ENCODE results near the gene DGLUCY.
"Not testable (repeated sequence)": the region's sequence is repeated elsewhere in the genome, so short reads cannot be mapped to it uniquely, and the experiment has no call there.

The DGLUCY gene

DNA sequence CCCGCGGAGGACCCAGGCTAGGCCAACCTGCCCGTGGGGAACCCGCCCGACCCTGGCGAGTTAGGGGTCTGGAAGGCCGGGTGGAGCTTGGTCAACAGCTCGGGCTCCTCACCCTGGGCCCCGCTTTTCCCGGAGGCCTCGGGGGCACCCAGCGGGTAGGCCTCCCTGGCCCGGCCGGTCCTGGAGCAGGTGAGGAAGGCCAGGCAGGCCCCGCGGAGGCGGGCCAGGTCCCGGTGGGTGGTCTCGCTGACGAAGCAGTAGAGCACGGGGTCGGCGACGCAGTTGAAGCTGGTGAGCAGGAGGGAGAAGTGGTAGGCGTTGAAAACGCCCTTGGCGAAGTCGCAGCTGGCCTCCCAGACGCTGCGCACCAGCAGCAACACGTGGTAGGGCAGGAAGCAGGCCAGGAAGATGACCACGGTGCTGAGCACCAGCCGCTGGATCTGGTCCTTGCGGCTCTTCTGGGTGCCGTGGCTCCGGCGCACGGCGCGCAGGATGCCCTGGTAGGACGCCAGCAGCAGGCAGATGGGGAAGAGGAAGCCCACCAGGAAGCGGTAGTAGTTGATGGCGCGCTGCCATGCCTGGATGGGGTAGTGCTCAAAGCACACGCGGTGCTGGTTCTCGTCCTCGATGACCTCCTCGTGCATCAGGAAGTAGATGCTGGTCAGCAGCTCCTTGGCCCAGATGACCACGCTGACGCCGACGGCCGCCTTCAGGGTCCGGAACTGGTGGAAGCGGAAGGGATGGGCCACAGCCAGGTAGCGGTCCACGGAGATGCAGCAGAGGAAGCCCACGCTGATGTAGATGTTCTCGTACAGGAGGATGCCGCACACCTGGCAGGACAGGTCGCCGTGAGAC lies 120.3 kb downstream of the DGLUCY start:
- no peak for DNase-seq (ENCODE audit: low read depth)

DNA sequence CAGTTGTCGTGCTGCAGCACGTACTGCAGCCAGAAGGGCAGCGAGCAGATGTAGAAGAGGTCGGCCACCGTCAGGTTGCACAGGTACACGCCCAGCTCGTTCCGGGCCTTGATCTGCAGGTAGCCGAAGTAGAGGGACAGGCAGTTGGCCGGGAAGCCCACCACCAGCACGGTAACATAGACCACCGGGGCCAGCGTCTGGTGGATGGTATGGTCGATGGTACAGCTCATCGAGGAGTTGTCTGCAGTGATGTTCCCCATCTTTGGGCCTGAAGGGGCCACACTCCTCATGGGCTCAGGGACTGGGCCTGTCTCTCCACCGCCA lies 120.9 kb downstream of the DGLUCY start:
- DNase-seq (ENCODE audit: low read depth), result no peak

DNA sequence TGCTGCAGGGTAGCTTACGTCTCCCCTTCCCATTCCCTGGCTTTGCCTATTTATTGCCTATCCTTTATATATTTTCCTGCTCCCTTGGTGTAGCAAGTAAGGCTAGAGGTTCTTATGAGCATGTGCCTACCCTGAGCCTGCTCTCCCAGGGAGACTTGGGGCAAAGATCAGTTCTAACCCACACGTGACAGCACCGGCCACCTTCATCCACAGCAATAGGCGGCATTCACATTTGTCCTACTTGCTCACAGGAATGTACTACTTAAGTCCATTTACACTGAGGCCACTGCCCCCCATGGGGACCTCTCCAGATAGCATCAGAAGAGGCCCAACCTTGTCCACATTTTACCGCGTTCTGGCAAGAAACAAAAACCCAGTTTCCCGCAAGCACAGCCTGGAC lies 122.0 kb downstream of the DGLUCY start:
- DNase-seq (ENCODE audit: low read depth), result no peak

DNA sequence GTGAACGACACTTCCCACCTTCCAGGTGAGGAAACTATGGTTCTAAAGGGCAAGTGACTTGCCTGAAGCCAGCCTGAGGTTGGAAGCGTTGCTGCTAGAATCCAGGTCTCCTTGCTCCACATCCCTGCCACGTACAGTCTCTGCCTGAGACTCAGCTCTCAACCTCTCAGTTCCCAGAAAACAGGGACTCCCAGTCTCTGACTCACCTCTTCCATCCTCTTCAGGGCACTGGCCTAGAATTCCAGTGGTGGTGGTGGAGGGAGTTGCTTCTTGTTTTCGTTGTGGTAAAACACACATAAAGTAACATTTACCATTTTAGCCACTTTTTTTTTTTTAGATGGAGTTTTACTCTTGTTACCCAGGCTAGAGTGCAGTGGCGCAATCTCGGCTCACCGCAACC lies 123.3 kb downstream of the DGLUCY start:
- peak; percentile 94 for DNase-seq (ENCODE audit: low read depth)

DNA sequence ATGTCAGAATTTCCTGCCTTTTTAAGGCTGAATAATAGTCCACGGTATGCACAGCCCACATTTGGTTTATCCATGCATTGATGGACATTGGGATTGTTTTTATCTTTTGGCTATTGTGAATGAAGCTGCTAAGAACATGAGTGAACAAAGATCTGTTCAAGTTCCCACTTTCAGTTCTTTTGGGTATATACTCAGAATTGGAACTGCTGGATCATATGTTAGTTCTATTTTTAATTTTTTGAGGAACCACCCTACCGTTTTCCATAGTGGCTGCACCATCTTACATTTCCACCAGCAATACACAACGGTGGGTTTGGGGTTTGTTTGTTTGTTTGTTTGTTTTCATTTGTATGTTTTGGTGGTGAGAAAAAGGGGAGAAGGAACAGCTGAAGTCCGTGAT lies 124.2 kb downstream of the DGLUCY start:
- DNase-seq (ENCODE audit: low read depth), result no peak

DNA sequence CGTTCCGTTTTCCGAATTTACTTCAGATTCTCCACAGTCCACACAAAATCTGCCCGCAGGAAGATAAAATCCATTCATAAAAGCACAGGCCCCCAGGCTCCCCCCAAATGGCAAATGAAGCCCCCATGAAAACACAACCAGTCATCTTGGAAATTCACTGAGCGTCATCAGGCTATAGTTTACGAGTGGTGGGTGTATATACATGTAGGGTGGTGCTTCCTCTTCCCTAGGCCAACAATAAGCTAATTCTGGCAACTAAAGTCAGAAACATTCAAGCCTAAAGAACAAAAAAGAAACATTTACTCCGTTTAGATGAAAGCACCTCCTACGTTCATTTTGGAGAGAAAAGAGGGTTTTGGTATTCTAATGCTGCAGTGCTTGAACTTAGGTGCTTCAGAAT lies 124.8 kb downstream of the DGLUCY start:
- DNase-seq (ENCODE audit: low read depth), result no peak

- no peak for DNase-seq (ENCODE audit: low read depth)
Observed at GRCh38 chr14:91241863-91242262, 128.0 kb downstream of the DGLUCY start.

DNA sequence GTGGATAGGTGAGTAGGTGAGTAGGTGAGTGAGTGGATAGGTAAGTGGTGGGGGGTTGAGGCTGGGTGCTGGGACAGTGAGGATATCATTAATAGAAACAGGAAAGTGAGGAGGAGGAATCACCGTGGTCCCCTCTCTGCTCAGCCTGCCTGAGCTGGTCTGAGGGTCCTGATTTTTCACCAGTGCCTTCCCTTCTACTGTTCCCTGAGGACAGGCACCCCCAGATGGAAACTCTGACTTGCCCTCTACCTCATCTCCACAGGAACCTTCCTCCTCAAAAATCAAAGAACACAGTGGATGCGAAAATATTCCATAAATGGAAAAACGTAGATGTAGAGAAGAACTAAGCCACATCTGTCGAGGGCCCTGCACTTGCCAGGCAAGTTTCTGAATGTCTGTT lies 128.8 kb downstream of the DGLUCY start:
- no peak for DNase-seq (ENCODE audit: low read depth)

- DNase-seq (ENCODE audit: low read depth), result no peak
Observed at GRCh38 chr14:91243074-91243471, 129.2 kb downstream of the DGLUCY start.

- peak; percentile 84 for DNase-seq (ENCODE audit: low read depth)
Observed at GRCh38 chr14:91244501-91244901, 130.6 kb downstream of the DGLUCY start, which contains the start of gene GPR68. Gene GPR68 (minus strand): TSS chr14:91244704. CDS start chr14:91235050, 9,654 bp downstream.

DNA sequence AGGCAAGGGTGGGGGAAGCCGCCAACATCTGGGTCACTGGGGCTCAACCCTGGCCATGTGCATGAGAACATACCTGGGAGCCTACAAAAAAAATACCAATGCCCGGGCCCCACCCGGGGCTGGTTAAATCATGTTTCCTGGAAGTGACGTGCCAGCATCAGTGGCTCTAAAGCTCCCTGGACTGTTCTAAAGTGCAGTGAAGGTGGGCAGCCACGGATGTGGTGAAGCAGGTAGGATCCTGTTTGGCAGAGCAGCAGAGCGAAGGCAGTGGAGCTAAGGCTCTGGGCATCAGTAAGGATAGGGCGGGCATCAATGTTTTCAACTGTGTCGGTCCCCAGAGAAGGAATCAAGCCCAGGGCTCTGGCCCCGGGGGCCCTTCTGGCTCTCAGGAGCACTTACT lies 131.2 kb downstream of the DGLUCY start:
- DNase-seq (ENCODE audit: low read depth), result no peak

- DNase-seq (ENCODE audit: low read depth), result not testable (repeated sequence)
Observed at GRCh38 chr14:91245616-91246015, 131.7 kb downstream of the DGLUCY start.

DNA sequence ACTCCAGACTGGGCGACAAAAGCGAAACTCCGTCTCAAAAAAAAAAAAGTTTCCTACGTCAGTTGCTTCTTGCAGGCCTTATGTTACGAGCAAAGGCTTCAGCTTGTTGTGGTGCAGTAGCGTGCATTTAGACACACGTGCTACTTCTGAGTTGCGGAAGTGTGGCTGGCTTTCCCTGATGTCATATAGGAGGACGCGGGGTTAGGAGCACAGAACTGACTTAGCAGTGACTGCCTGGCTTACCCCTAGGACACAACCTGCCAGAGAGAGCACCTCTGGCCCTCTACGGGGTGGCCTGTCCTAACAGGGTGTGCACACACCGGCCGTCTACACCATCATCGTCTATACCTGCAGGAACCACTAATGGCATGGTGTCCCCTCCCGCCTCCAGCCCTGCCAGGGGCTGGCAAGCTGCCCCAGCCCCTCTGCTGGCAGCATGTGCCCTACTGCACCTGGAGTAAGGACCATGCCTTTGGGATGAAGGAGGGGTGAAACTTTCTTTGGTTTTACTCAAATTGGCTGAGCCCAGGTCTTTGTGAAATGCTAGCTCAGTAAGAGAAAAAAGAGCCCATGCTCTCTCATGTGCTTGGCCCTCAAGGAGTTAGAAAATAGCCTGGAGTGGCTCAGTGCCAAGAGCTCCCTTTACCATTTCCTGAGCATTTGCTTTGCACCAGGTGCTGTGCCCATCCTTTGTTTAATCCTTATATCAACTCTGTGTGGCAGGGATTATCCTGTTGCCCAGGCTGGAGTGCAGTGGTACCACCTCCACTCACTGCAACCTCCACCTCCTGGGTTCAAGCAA lies 132.4 kb downstream of the DGLUCY start:
- DNase-seq (ENCODE audit: low read depth), result no peak

- no peak for DNase-seq (ENCODE audit: low read depth)
Observed at GRCh38 chr14:91249841-91250616, 136.2 kb downstream of the DGLUCY start.

- no peak for DNase-seq (ENCODE audit: low read depth)
Observed at GRCh38 chr14:91250912-91251311, 137.0 kb downstream of the DGLUCY start.

- DNase-seq (ENCODE audit: low read depth), result no peak
Observed at GRCh38 chr14:91252871-91253794, 139.3 kb downstream of the DGLUCY start.

- no peak for DNase-seq (ENCODE audit: low read depth)
Observed at GRCh38 chr14:91253795-91254323, 140.0 kb downstream of the DGLUCY start.

GRCh38 chr14:91254461-91254860 lies 140.6 kb downstream of the DGLUCY start:
- DNase-seq (ENCODE audit: low read depth), result no peak

DNA sequence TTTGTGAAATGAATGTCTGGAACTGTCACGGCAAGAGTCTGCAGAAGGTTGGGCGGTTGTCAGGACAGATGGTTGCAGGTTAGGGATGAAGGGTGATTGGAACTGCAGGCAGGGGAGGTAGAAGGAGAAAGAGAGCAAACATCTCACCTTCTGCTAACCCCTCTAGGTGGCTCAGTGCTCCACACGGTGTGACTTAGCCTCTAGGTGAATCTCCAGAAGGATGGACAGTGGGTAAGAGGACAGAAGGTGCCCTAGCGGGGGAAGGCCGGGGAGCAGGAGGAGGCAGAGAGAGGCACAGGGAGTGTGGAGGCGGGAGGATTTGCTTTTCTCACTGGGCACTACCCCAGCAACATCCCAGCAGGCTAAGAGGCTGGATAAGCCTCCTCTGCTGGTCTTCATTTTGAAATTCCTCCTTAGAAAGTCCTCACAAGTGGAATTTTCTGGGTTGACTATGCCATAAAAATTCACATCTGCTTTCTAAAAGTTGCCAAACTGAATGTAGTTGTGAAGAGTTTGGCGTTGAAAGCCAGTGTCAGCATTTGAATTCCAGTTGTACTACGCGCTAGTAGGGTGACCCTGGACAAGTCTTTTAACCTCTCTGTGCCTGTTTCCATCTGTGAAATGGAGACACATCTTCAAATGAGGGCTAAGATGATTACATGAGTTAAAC lies 141.3 kb downstream of the DGLUCY start:
- DNase-seq (ENCODE audit: low read depth), result no peak

DNA sequence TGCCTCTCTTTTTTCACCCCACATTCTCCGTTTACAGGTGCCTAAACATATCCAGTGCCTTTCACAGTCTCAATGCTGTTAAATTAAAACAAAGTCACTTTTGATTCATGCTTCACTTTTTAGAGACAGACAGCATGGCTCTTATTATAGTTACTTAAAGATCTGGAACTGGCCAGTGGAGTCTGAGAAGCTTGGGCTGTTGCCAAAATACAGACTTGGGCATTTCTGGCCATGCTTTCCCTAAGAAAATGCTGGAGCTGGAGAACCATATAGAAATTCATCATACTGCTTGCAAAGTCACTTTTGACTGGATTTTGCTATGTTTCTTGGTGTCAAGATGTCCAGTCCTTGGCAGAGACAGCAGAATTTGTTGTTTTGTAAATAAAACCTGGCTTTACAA lies 142.8 kb downstream of the DGLUCY start:
- no peak for DNase-seq (ENCODE audit: low read depth)

All from stromal cell of bone marrow (primary cell).